GM19023 (cell line): ENCODE data around the gene ARID4B.
"Not testable (repeated sequence)": the region's sequence is repeated elsewhere in the genome, so short reads cannot be mapped to it uniquely, and the experiment has no call there.

ENCODE experiments used
- ATAC-seq: cut with Tn5 transposase; IDR thresholded peaks from one replicate; pipeline ENCODE4 v1.9.1; 2021; ENCODE audit warnings: mild to moderate bottlenecking, moderate library complexity; ENCODE audit not compliant: unreplicated experiment

Gene ARID4B

DNA sequence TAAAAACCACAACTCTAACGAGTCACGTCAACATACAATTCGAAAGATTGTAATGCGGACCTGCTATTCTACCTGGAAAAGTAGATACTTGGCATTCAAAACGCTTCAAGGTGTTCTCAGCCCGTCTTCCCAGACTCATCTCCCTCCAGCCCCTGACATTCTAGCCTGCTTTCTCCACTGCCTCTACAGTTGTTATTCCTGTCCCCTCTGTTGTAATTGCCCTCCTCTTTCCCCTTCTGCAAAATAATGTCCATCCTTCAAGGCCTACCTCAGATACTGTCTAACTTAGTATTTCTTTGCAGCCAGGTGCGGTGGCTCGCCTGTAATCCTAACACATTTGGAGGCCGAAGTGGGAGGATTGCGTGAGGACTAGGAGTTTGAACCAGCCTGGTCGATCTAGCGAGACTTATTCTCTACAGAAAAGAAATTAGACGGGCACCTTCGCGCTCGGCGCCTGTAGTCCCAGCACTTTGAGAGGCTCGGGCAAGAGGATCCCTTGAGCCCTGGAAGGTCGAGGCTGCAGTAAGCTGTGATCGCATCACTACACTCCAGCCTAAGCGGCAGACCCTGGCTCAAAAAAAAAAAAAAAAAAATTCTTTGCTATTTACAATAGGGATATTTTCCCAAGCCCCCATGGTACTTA is 166.2 kb downstream of the ARID4B start:
- ATAC-seq, result no peak

DNA sequence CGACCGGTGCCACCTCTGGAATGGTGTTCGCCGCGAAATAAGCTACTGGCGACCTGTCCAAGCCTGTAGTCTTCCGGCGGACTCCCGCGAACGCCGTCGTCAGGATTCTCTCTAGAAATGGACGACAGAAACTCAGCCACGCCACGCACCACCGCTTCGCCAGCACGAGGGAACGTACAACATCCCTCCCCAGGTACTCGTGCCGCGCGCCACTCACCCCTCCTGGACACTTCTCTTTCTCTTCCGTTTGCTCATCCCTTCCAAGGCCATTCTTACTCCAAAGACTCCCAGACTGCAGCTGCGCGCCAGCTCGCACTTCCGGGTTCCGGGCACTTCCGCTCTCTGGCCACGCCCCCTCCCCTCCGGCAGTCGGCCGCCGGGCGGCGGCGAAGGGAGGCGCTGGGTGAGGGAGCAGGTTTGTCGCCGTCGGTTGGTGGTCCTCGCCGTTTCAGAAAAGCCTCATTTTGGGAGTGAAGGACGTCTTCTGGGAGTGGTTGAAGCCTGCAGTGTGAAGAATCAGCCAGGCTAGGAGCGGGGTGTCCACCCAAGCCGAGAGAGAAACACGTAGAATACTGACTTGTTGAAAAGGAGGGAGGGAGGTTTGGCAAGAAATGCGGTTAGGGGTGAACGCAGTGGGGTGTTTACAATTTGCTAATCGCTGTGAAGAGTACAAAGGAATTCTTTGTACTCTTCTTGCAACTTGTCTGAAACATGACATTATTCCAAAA is 166.9 kb downstream of the ARID4B start, which contains the start of gene RBM34:
Gene RBM34, minus strand, starts transcription at position 294 of the 728 bp plus-strand sequence. Its CDS starts 24 bp downstream, at position 270.
- peak; percentile 98 for ATAC-seq

DNA sequence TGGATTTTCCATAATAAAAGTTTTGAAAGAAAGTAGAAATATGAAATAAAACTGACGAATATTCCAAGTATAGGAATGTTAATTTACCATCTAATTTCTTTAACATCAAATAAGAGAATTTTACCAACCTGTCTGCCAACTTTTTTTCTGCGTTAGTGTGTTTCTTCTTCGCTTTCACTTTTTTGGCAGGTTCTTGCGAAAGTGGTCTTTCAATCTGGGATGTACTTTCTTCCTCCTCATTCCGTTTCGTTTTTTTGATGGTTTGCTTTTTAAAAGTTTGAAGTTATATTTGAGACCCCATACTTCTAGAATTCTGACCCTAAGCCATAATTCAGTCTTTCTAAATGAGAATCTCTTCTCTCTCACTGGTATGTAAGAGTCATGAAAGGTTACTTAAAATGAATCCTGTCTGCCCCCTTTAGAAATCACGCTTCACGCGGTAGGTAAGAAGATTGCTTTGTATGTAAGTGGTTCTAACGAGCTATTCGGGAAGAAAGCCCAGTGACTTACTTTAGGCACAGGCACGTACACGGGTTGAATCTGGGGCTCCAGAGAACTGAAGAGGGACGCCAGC is 167.5 kb downstream of the ARID4B start:
- peak; percentile 30 for ATAC-seq

DNA sequence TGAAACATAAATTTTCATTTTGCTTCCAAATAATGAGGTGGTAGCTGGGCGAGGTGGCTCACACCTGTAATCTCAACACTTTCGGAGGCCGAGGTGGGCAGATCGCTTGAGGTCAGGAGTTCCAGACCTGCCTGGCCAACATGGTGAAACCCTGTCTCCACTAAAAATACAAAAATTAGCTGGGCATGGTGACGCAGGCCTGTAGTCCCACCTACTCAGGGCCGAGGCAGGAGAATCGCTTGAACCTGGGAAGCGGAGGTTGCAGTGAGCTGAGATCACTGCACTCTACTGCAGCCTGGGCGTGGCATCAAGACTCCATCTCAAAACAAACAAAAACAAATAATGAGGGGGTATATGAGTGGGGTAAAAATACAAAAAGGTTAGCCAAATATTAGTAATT is 168.0 kb downstream of the ARID4B start:
- not testable (repeated sequence) for ATAC-seq

DNA sequence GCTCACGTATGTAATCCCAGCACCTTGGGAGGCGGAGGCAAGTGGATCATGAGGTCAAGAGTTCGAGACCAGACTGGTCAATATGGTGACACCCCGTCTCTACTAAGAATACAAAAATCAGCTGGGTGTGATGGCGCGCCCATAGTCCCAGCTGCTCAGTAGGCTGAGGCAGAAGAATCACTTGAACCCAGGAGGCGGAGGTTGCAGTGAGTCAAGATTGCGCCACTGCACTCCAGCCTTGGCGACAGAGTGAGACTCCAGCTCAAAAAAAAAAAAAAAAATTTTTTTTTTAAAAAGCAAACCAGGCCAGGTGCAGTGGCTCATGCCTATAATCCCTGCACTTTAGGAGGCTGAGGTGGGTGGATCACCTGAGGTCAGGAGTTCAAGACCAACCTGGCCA is 168.7 kb downstream of the ARID4B start:
- not testable (repeated sequence) for ATAC-seq

DNA sequence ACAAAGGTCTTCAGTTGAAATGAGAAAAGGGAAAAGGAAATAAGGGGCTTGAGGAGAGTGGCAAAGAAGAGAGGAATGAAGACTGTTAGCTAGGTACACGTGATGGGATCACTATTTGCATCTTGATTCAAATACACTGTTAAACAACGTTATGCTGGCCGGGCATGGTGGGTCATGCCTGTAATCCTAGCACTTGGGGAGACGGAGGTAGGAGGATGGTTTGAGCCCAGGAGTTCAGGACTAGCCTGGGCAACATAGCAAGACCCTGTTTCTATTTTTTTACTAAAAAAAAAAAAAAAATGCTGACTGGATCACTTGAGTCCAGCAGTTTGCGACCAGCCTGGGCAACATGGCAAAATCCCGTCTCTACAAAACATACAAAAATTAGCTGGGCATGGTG is 169.3 kb downstream of the ARID4B start:
- ATAC-seq, result no peak

DNA sequence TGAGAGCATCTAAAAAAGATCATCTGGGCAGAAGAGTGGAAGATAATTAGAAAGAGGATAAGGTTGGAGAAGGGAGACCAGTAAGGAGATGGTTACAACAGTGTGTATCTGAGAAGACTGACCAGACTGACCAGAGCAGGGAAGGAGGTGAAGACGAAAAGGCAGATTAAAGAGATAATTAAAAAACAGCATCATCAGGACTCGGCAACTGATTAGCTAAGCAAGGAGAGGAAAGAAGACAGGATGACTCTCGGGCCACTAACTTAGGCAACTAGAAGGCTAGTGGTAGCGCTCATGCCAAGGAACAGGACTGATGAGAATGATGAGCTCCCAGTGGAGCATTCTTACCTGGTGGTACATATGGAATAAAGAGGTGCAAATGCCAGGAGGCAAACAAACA is 170.8 kb downstream of the ARID4B start:
- ATAC-seq, result no peak

DNA sequence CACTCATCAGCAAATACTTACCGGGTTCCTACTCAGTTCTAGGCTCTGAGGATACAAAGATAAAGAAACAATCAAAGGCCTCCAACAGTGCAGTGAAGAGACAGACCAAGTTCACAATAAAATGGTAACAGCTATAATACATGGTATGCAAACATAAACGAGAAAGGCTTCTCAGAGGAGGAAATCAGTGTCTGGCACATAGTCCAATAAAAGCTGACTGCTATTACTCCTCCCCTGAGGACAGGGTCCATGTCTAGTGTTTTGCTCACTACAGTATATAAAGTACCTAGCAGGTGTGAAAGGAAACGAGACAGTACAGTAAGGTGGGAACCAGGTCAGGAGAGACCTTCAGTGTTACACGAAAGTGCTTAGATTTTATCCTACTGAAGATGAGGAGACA is 171.2 kb downstream of the ARID4B start:
- no peak for ATAC-seq

DNA sequence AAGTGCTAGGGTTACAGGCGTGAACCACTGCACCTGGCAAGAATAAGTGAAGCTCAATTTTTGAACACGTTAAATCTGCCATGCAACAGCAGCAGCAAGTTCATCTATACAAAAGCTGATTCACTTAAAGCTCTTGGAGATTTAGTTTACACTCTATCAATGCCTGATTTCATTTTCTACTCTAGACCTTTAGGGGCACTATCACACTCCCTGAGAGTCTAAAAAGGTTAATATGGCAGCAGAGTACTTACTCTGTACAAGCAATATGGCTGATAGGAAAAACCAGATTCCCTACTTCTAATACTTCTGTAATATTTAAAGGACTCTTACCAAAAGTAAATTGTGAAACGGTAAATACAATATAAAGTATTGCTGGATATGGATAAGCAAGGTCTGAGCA is 171.7 kb downstream of the ARID4B start:
- ATAC-seq, result no peak

DNA sequence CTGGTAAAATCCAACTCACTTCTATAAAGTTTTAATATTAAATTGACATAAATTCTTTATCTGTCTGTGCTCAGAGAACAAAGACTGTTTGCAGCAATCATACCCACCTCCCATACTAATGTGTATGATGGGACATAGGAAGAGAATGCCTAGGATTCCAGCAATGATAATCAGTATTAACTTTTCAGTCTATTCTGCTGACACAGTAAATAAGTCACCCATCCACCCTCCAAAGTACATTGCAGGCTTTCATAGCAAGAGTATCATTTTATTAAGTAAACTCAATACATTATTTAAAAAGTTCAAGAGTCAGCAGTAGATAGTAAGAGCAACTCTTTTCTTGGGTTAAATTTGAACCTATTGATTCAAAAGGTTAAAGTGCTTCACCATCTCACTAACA is 175.7 kb downstream of the ARID4B start:
- no peak for ATAC-seq

DNA sequence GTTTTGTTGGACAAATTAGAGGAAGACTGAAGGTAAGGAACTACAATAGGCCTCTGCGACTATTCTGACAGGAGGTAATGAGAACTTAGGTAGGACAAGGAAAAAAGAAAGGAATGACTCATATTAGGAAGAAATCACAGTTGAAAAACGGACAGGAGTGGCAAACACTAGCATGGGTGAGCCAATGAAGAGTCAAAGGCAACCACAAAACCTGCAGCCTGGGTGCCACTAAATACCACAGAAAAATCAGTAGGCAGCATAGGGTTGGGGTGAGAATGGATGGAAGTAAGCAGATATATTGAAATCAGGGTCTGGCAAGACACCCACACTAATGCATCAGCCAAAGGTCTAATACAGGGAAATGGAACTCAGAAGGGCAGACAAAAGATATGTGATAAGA is 176.9 kb downstream of the ARID4B start:
- ATAC-seq, result no peak

DNA sequence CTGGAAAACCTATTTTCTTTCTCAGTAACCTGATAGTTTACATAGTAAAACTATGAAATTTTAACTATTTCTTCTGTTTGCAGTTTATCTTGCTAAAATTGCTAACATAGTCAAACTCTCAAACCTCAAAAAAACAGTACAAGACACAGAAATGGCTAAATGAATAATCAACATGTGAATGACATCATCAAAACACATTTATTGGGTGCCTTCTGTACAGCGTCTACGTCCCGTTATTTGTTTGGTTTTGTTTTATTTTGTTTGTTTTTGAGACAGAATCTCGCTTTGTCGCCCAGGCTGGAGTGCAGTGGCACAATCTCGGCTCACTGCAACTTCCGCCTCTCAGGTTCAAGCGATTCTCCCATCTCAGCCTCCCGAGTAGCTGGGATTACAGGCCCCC is 178.2 kb downstream of the ARID4B start:
- no peak for ATAC-seq

DNA sequence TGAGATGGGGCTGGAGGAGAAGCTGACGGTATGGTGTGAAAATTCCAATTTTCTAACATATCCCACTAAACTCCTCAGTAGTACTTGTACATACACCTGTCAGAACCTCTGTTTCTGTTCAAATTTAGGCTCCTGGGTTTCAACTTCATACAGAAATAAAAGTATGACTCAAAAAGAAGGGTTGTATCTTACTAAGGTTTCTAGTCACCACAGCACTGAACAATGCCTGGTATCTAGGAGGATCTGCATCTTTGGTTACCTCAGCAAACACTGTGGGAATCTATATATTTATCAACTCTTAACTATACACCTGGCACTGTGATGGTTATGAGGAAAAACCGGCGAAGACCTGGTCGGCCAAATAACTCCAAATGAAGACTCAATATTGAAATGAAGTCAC is 180.7 kb downstream of the ARID4B start:
- ATAC-seq, result no peak

DNA sequence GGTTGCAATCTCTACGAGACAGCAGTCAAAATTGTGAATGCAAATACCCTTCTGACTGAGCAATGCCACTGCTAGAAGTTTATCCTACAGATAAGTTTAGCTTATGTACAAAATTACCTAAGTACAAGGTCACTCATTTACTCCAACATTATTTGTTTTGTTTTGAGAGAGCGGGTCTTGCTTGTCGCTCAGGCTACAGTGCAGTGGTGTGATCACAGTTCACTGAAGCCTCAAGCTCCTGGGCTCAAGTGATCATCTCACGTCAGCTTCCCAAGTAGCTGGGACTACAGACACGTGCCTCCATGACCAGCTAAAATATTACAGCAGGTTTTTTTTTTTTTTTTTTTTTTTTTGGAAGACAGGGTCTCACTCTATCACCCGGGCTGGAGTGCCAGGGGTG is 182.3 kb downstream of the ARID4B start:
- no peak for ATAC-seq

DNA sequence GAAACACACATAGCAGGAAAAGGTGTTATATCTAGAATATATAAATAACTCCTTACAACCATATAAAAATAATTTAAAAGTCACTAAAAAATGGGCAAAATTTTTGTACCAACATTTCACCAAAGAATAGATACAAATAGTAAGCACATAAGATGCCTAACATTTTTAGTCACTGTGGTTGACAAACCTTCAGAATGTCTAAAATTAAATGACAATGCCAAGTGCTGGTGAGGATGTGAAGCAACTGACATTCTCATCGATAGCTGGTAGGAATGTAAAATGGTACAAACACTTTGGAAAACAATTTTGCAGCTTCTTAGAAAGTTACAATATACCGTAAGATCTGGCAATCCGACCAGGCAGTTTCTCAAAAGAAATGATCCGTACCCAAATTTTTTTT is 185.0 kb downstream of the ARID4B start:
- no peak for ATAC-seq

DNA sequence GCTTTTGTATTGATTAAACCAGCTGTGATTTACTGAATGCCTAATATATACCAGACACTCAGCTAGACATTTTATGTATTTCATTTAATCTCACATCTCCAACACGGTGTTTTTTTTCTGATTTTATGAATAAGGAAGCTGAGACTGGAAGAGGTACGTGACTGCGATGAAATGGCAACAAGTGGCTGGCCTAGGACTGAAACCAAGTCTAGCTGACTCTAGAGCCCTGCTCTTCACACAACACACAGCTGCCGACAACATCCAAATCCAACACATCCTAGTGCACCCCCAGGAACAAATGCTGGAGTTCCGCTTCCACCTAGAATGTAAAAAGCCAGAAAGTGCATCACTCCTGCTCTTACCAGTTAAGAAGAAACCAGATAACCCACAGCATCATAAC is 188.7 kb downstream of the ARID4B start:
- no peak for ATAC-seq

DNA sequence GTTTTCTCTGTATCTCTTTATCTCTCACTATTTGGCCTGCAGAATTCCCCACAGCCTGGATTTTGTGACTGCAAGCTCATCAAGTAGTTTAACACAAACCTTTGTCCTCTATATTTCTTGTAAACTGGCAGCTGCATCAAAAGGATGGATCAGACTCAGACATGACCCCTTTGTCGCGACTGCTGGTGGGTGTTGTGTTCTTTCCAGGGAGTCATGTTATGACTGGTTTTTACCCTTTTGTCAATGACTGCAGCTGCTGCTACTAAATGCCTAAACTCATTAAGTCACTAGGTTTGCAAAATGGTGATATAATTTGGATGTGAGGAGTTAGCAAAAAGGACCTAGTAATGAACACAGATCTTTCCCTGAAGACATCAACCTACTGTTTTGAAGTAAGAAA is 189.2 kb downstream of the ARID4B start:
- no peak for ATAC-seq

DNA sequence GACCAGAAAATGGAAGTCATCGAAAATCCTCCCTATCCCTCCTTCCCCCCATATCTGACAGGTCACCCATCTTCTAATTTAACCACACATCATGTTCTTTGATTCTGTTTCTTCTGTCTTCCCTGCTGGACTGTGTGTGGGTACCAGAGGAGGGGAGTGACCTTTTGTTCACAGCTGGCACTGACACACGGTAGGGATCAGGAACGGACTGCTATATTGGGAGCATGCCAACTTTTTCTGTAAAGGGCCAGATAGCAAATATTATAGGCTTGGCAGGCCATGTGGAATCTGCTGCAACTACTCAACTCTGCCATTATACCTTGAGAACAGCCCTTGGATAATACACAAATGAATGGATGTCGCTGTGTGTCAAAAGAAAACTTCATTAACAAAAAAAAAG is 191.9 kb downstream of the ARID4B start:
- no peak for ATAC-seq

DNA sequence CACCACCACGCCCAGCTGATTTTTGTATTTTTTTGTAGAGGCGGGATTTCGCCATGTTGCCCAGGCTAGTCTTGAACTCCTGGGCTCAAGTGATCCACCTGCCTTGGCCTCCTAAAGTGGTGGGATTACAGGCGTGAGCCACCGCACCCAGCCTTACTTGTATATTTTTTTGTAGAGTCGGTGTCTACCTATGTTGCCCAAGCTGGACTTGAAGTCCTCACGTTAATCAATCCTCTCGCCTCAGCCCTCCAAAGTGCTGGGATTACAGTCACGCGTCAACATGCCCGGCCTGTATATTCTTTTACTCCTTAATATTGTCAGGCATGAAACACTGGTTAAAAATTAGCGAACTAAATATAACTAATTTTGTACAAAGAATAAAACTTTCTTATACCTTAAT is 193.8 kb downstream of the ARID4B start:
- no peak for ATAC-seq

DNA sequence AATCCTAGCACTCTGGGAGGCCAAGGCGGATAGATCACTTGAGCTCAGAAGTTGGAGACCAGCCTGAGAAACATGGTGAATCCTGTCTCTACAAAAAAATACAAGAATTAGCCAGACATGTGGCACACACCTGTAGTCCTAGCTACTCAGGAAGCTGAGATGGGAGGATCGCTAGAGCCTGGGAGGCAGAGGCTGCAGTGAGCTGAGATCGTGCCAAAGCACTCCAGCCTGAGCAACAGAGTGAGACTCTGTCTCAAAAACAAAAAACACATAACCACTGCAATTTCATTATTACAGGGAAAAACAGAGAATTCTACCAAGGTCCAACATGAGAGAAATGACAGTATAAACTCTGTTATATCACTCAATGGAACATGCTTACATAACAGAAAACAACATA is 194.9 kb downstream of the ARID4B start:
- ATAC-seq, result no peak

DNA sequence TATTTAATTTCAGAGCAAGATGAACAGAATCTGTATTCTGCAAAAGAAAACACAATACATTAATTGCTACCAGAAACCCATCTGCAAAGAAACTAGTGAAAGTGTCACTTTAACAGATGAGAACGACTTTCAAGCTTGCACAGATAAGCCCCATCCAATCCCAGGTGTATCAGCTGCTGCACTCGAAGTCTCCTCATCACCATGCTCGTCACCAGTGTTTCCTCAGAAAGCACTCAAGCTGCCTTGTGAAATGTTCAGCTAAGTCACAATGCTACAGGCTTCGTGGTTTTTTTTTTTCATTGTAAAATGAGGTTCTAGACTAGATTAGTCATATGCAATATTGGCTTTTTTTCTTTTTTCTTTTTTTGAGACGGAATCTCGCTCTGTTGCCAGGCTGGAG is 196.0 kb downstream of the ARID4B start:
- no peak for ATAC-seq

DNA sequence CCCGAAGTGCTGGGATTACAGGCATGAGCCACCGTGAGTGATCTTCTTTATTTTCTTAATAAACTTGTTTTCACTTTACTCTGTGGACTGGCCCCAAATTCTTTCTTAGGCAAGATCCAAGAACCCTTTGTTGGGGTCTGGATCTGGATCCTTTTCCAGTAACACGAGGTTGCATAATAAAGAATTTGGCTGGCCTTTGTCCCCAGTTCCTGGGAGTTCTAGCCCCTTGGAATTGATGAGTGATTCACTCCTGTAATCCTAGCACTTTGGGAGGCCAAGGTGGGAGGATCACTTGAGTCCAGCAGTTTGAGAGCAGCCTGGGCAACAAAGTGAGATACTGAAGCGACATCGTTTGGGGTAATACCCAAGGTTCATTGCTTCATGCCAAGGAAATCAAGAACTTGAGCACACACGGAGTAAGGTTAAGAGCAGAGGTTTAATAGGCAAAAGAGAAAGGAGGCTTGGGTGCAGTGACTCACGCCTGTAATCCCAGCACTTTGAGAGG is 197.2 kb downstream of the ARID4B start:
- no peak for ATAC-seq
